PC-9 (cell line): ENCODE measurements around the gene SLC8A1. TPM values are rescaled to one million over a fixed set of nuclear protein-coding genes. Genes with fewer than 3 reads are reported as not detected.

Source experiments
- BruUV-seq: library from RNA; stranded (reverse); fragments of 400-500 nt; replicated peaks from 2 replicates; lab custom pipeline; 2021; lab: Mats Ljungman, UMichigan
- CTCF ChIA-PET: fragments of 300-600 bp; sonication (Branson Sonifier 250); formaldehyde crosslinking; loops from one replicate; lab custom pipeline; 2022; ENCODE audit warnings: antibody characterized with exemption; lab: Charles Lee
- POLR2A ChIA-PET: fragments of 300-600 bp; sonication (Branson Sonifier 250); formaldehyde crosslinking; loops from one replicate; lab custom pipeline; 2022; ENCODE audit warnings: antibody characterized with exemption; ENCODE audit not compliant: unreplicated experiment; lab: Charles Lee
- DNase-seq, 2 experiments: peaks; one replicate each; pipeline versions ENCODE4 v3.0.0 to v3.0.0-alpha.2; 2015 to 2022; ENCODE audit warnings: mixed read lengths in 1 of 2
- H2AFZ ChIP-seq: fragments of 200-600 bp; sonication (generic); 2 replicates; pipeline ENCODE4 v1.8.1; 2017; ENCODE audit warnings: antibody characterized with exemption
- H3F3A ChIP-seq: fragments of 200-600 bp; sonication (generic); 2 replicates; pipeline ENCODE4 v1.8.1; 2017; ENCODE audit warnings: antibody characterized with exemption, mild to moderate bottlenecking, low read depth; ENCODE audit not compliant: insufficient read depth
- H3K27ac ChIP-seq: fragments of 200-600 bp; sonication (generic); 2 replicates; pipeline ENCODE4 v1.6.1; 2016; ENCODE audit warnings: mixed run types
- H3K27me3 ChIP-seq: fragments of 200-600 bp; sonication (generic); 2 replicates; pipeline ENCODE4 v1.6.1; 2016; ENCODE audit warnings: low read depth, mixed run types; ENCODE audit not compliant: insufficient read depth
- H3K36me3 ChIP-seq: fragments of 200-600 bp; sonication (generic); 2 replicates; pipeline ENCODE4 v1.6.1; 2016; ENCODE audit warnings: low read depth, mixed run types
- H3K4me1 ChIP-seq: fragments of 200-600 bp; sonication (generic); replicated peaks from 2 replicates; pipeline ENCODE4 v1.6.1; 2016; ENCODE audit warnings: mixed run types; ENCODE audit not compliant: insufficient read depth
- H3K4me2 ChIP-seq: fragments of 200-600 bp; sonication (generic); 2 replicates; pipeline ENCODE4 v1.6.1; 2017; ENCODE audit warnings: mixed run types
- H3K4me3 ChIP-seq: fragments of 200-600 bp; sonication (generic); 2 replicates; pipeline ENCODE4 v1.6.1; 2016; ENCODE audit warnings: mixed run types
- H3K79me2 ChIP-seq: fragments of 200-600 bp; sonication (generic); 2 replicates; pipeline ENCODE4 v1.6.1; 2017; ENCODE audit warnings: low read depth, mixed run types
- H3K9me2 ChIP-seq: fragments of 200-600 bp; sonication (generic); 2 replicates; pipeline ENCODE4 v1.8.1; 2017; ENCODE audit warnings: mild to moderate bottlenecking; ENCODE audit not compliant: insufficient read depth
- H3K9me3 ChIP-seq: fragments of 200-600 bp; sonication (generic); 2 replicates; pipeline ENCODE4 v1.8.1; 2016; ENCODE audit warnings: low read depth; ENCODE audit not compliant: insufficient read depth
- H4K20me1 ChIP-seq: fragments of 200-600 bp; sonication (generic); 2 replicates; pipeline ENCODE4 v1.8.1; 2017; ENCODE audit not compliant: insufficient read depth
- CTCF ChIP-seq: fragments of 200-600 bp; sonication (generic); conservative IDR thresholded peaks from 2 replicates; pipeline ENCODE4 v1.6.1; 2017; ENCODE audit warnings: mixed run types, antibody characterized with exemption, mild to moderate bottlenecking, moderate library complexity
- EZH2 ChIP-seq: fragments of 200-600 bp; sonication (generic); IDR thresholded peaks from 2 replicates; pipeline ENCODE4 v1.8.0; 2017; ENCODE audit warnings: antibody characterized with exemption, low read depth
- intact Hi-C: fragments of 100-400 bp; cut with micrococcal nuclease; formaldehyde crosslinking; loops from one replicate; pipeline ENCODE4 v1.10.0; 2022; ENCODE audit not compliant: unreplicated experiment
- total RNA-seq: library from RNA; stranded (reverse); gene quantifications from 2 replicates; pipeline ENCODE4 v1.2.3, GENCODE V29; 2021

The SLC8A1 gene
- total RNA-seq, 1 experiment from 2014 or later = 13.5 TPM

- CTCF ChIA-PET = no interaction called here
These were observed 242.1 kb downstream of the SLC8A1 start for GRCh38 chr2:40209761-40210160.

GRCh38 chr2:40208463-40208862, 243.4 kb downstream of the SLC8A1 start:
- intact Hi-C loops = no loop called here
- no TSS peak for BruUV-seq
- no peak for DNase-seq
- Histone ChIP-seq H3K9me3 (no peaks in the 10 kb centered on the region), H3K9me2 (no peaks in the 10 kb centered on the region), H3K27me3 (no peaks in the 10 kb centered on the region), H3K36me3 (no peaks in the 10 kb centered on the region), H3K27ac (no peak overlapping the region), H2AFZ (no peak overlapping the region), H4K20me1 (no peaks in the 10 kb centered on the region), H3K4me2 (no peak overlapping the region), H3F3A (no peaks in the 10 kb centered on the region), H3K4me3 (no peak overlapping the region), H3K4me1 (no peaks in the 10 kb centered on the region), H3K79me2 (no peaks in the 10 kb centered on the region)
- CTCF ChIA-PET = no interaction called here
- POLR2A ChIA-PET = interaction anchor here (0.7 kb wide), 1 partner anchor 553 kb away, joined by 7 read pairs; no protein-coding TSS in a partner anchor
- TF ChIP-seq CTCF (no peak), EZH2 (no peak)

More at GRCh38 chr2:40209761-40210160, 242.1 kb downstream of the SLC8A1 start:
- Histone ChIP-seq H3K9me3 (no peaks in the 10 kb centered on the region), H3F3A (no peaks in the 10 kb centered on the region), H4K20me1 (no peaks in the 10 kb centered on the region), H3K36me3 (no peaks in the 10 kb centered on the region), H3K27me3 (no peaks in the 10 kb centered on the region), H3K4me3 (no peak overlapping the region), H3K9me2 (no peaks in the 10 kb centered on the region), H3K79me2 (no peaks in the 10 kb centered on the region), H3K4me1 (no peaks in the 10 kb centered on the region), H3K4me2 (no peak overlapping the region), H3K27ac (no peak overlapping the region), H2AFZ (no peak overlapping the region)
- TF ChIP-seq CTCF (no peak), EZH2 (no peak)
- intact Hi-C loops = no loop called here
- no TSS peak for BruUV-seq
- DNase-seq = no peak
- POLR2A ChIA-PET = no interaction called here

GRCh38 chr2:40204268-40204667, 247.6 kb downstream of the SLC8A1 start:
- H3K4me3 ChIP-seq = no peak overlapping the region
- H3K79me2 ChIP-seq = no peaks in the 10 kb centered on the region
- H3K9me3 ChIP-seq = no peaks in the 10 kb centered on the region
- H3K4me2 ChIP-seq = no peak overlapping the region
- no peaks in the 10 kb centered on the region for H3K4me1 ChIP-seq
- POLR2A ChIA-PET = no interaction called here
- H3K36me3 ChIP-seq = no peaks in the 10 kb centered on the region
- TF ChIP-seq EZH2 (no peak), CTCF (no peak)
- no peaks in the 10 kb centered on the region for H3K9me2 ChIP-seq
- BruUV-seq = no TSS peak
- H2AFZ ChIP-seq = no peak overlapping the region
- CTCF ChIA-PET = no interaction called here
- no peak for DNase-seq
- H3K27ac ChIP-seq = no peak overlapping the region
- H3K27me3 ChIP-seq = no peaks in the 10 kb centered on the region
- intact Hi-C loops = no loop called here
- H3F3A ChIP-seq = no peaks in the 10 kb centered on the region
- H4K20me1 ChIP-seq = no peaks in the 10 kb centered on the region
